ENCODE results near the gene LRRC74A. TPM values are rescaled to one million over a fixed set of nuclear protein-coding genes. Genes with fewer than 3 reads are reported as not detected.
A peak's percentile ranks its signal among the peaks of the same experiment; 100 is the strongest.

Gene LRRC74A
- total and polyA plus RNA-seq, 9 of the 15 experiments (the other 6 are each of a cell fraction or from before 2014, with no cell fraction given): not detected

- TF ChIP-seq HLTF (IDR thresholded peaks at IDR 0.05) (no peak), RFX7 (CRISPR knock-in tag; IDR thresholded peaks at IDR 0.05) (no peak), E2F4 (CRISPR knock-in tag; IDR thresholded peaks at IDR 0.05; ENCODE audit: low read depth) (no peak)
These were observed 48.5 kb downstream of the LRRC74A start (continued) for GRCh38 chr14:76874734-76875133.

DNA sequence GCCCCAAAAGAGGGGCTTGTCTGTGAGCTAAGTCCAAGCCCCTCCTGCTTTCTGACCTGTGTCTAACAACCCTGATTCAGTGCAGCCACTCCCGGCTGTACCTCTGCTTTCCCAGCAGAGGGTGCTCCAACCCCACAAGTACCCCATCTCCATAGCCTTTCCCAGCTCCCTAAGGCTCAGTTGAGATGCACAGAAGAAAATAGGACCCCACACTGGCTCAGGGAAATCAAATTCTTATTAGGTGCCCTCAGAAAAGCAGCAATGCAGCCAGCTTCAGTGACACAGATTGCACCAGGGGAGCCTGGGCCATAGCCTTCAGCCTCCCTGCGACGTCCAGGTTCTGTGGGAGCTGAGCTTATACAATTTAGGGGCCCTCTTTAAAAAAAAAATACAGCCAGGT lies 49.9 kb downstream of the LRRC74A start:
- BruUV-seq (replicated peaks): no TSS peak
- peak; percentile 61 to 68 (median 62) for DNase-seq (ENCODE audit: extremely low read depth in 1 of 4, low spot score in 3 of 4)
- no peaks in the 10 kb centered on the region for H4K20me1 ChIP-seq (replicated peaks; ENCODE audit: control insufficient read depth, insufficient read depth, low read length)
- in situ Hi-C loops (cut with MboI): no loop called here
- no peaks in the 10 kb centered on the region for H3K36me3 ChIP-seq (ENCODE audit: control insufficient read depth, insufficient read depth, low read length)
- no peak overlapping the region for H2AFZ ChIP-seq (ENCODE audit: low read depth, low read length)
- POLR2A ChIA-PET: interaction anchor here (0.6 to 1.6 kb wide), 2 partner anchors 183 to 295 kb away, joined by 4 read pairs; no protein-coding TSS in a partner anchor
- intact Hi-C loops (cut with micrococcal nuclease): loop anchor here (1.0 to 5.0 kb wide), 4 partner anchors 36 to 276 kb away; no protein-coding TSS in a partner anchor
- peak; percentile 82 for FAIRE-seq
- no peaks in the 10 kb centered on the region for H3K79me2 ChIP-seq (ENCODE audit: control insufficient read depth, insufficient read depth, low read length)
- H3K4me1 ChIP-seq (replicated peaks in 1 of 2; ENCODE audit: control insufficient read depth in 2 of 2, insufficient read depth in 2 of 2, low read length in 2 of 2): no peaks in the 10 kb centered on the region
- H3K9ac ChIP-seq (ENCODE audit: insufficient read depth in 1 of 2, low read depth in 2 of 2, low read length in 2 of 2): no peak overlapping the region
- 19% methylated on average over 3 of the region's 3 CpGs for WGBS (ENCODE audit: insufficient coverage, low coverage, missing lambda C conversion rate)
- peaks cover 0 to 32% of the 10 kb centered on the region in 2 experiments; a peak in 2 of 5 replicates for H3K27me3 ChIP-seq (ENCODE audit: control insufficient read depth in 2 of 2, insufficient read depth in 2 of 2, low read length in 2 of 2)
- H3K27ac ChIP-seq (ENCODE audit: extremely low read depth, low read depth, low read length): no peak overlapping the region
- H3K9me3 ChIP-seq (replicated peaks; ENCODE audit: control insufficient read depth, insufficient read depth, low read depth, low read length): no peaks in the 10 kb centered on the region
- H3K4me3 ChIP-seq: no peak overlapping the region
- H3K4me2 ChIP-seq (ENCODE audit: insufficient read depth, low read length): no peak overlapping the region
- ATAC-seq: peak; percentile 91
- H3K9me1 ChIP-seq (ENCODE audit: control insufficient read depth, insufficient read depth, low read length): no peaks in the 10 kb centered on the region
- CTCF ChIA-PET (ENCODE audit: low intra/inter-chr PET ratio): interaction anchor here (1.1 to 4.7 kb wide), 7 partner anchors 38 to 440 kb away, joined by 4 to 57 read pairs (median 5); no protein-coding TSS in a partner anchor
- TF ChIP-seq NCOA2 (IDR thresholded peaks at IDR 0.05; ENCODE audit: partially characterized antibody in 2 of 2) (no peak), CXXC5 (CRISPR knock-in tag; IDR thresholded peaks at IDR 0.05) (no peak), BHLHE40 (IDR thresholded peaks at IDR 0.05; ENCODE audit: low read length) (no peak), ZNF277 (CRISPR knock-in tag; IDR thresholded peaks at IDR 0.05; ENCODE audit: borderline replicate concordance) (no peak), ZNF668 (CRISPR knock-in tag; IDR thresholded peaks at IDR 0.05) (no peak), ARID2 (IDR thresholded peaks at IDR 0.05) (peak; percentile 83), HNRNPH1 (optimal IDR thresholded peaks at IDR 0.05; ENCODE audit: low read depth, low read length) (no peak)
- TF ChIP-seq, protein P1, sequence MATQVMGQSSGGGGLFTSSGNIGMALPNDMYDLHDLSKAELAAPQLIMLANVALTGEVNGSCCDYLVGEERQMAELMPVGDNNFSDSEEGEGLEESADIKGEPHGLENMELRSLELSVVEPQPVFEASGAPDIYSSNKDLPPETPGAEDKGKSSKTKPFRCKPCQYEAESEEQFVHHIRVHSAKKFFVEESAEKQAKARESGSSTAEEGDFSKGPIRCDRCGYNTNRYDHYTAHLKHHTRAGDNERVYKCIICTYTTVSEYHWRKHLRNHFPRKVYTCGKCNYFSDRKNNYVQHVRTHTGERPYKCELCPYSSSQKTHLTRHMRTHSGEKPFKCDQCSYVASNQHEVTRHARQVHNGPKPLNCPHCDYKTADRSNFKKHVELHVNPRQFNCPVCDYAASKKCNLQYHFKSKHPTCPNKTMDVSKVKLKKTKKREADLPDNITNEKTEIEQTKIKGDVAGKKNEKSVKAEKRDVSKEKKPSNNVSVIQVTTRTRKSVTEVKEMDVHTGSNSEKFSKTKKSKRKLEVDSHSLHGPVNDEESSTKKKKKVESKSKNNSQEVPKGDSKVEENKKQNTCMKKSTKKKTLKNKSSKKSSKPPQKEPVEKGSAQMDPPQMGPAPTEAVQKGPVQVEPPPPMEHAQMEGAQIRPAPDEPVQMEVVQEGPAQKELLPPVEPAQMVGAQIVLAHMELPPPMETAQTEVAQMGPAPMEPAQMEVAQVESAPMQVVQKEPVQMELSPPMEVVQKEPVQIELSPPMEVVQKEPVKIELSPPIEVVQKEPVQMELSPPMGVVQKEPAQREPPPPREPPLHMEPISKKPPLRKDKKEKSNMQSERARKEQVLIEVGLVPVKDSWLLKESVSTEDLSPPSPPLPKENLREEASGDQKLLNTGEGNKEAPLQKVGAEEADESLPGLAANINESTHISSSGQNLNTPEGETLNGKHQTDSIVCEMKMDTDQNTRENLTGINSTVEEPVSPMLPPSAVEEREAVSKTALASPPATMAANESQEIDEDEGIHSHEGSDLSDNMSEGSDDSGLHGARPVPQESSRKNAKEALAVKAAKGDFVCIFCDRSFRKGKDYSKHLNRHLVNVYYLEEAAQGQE (IDR thresholded peaks at IDR 0.05; ENCODE audit: borderline replicate concordance): peak; percentile 89
- TF ChIP-seq, protein P1 (CRISPR knock-in tag; IDR thresholded peaks at IDR 0.05; ENCODE audit: low read depth): no peak

Data from K562 (cell line).